CD1c-positive myeloid dendritic cell (primary cell): ENCODE measurements around the gene CCDC59.

Experiments
- DNase-seq: peaks from one replicate; pipeline ENCODE4 v3.0.0-alpha.2; 2016; ENCODE audit errors: extremely low spot score

CCDC59 gene

GRCh38 chr12:82314406-82314892, 43.7 kb downstream of the CCDC59 start:
- DNase-seq, result no peak
